ENCODE results near the gene PHF14.

Gene PHF14

GRCh38 chr7:11166051-11166450 is 192.4 kb downstream of the PHF14 start:
- H3K36me3 Mint-ChIP-seq (ENCODE audit: low read depth), result no peaks in the 10 kb centered on the region
- no peak overlapping the region for H3K27ac Mint-ChIP-seq
- H3K9me3 Mint-ChIP-seq, result no peaks in the 10 kb centered on the region
- H3K27me3 Mint-ChIP-seq (ENCODE audit: low read depth), result no peaks in the 10 kb centered on the region
- H3K4me3 Mint-ChIP-seq, result no peak overlapping the region
- peaks cover under 1% of the 10 kb centered on the region for H3K4me1 Mint-ChIP-seq (ENCODE audit: low read depth)

DNA sequence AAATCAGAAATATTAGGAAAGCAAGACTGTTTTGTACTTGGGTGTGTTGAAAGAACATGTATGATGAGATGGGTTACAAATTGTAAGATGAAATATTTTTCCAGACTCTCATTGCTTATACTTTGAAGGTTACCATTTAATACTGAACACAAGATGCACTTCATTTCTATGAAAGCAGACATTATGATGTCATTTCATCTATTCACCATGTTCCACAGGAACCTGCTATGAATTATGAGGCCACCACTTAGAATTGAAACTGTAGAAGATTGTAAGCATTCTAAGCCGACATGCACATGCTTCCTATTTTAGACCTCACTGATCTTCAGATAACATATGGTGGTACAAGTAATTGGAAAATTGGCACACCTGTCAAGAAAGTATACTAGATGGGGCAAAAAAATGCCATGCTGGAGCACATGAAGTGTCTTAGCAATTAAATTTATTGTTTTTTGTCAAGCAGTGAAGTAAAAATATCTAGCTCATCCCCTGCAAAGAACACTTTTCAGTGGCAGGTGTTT is 195.0 kb downstream of the PHF14 start:
- Mint-ChIP-seq H3K27ac (no peak overlapping the region), H3K4me3 (no peak overlapping the region), H3K4me1 (ENCODE audit: low read depth) (peaks cover 2% of the 10 kb centered on the region), H3K27me3 (ENCODE audit: low read depth) (no peaks in the 10 kb centered on the region), H3K9me3 (no peaks in the 10 kb centered on the region), H3K36me3 (ENCODE audit: low read depth) (no peaks in the 10 kb centered on the region)

GRCh38 chr7:11170175-11170574 is 196.5 kb downstream of the PHF14 start:
- no peaks in the 10 kb centered on the region for H3K9me3 Mint-ChIP-seq
- no peaks in the 10 kb centered on the region for H3K36me3 Mint-ChIP-seq (ENCODE audit: low read depth)
- no peaks in the 10 kb centered on the region for H3K27me3 Mint-ChIP-seq (ENCODE audit: low read depth)
- peaks cover 2% of the 10 kb centered on the region for H3K4me1 Mint-ChIP-seq (ENCODE audit: low read depth)
- H3K27ac Mint-ChIP-seq, result no peak overlapping the region
- no peak overlapping the region for H3K4me3 Mint-ChIP-seq

DNA sequence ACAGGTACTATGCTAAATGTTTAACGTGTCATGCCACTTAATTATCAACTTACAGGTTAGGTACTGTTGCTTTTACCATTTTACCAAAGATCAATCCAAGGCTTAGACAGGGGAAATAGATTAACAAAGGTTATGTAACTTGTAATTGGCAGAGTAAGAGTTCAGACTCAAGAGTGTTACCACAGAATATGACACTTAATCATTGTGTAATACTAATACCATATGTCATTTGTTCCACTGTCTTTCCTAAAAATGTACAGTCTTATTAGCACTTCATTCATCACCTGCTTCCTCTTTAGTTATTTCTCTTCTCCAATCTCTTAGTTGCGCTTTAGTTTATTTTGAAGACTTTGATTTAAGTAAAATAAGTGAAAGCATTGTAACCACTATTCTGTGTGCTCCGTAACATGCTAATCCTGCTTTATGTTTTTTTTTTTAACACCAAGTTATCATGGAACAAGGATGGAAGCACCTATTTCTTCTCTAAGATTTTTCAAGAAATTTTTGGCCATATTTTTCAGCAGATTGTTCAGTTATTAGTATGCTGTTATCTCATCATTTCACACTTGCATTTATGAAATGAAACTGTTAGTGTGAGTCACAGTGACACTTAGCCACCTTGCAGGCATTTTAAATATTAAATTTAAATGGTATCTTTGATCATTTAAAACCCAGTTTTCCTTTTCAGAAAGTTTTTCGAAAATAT is 197.3 kb downstream of the PHF14 start:
- H3K27ac Mint-ChIP-seq, result no peak overlapping the region

DNA sequence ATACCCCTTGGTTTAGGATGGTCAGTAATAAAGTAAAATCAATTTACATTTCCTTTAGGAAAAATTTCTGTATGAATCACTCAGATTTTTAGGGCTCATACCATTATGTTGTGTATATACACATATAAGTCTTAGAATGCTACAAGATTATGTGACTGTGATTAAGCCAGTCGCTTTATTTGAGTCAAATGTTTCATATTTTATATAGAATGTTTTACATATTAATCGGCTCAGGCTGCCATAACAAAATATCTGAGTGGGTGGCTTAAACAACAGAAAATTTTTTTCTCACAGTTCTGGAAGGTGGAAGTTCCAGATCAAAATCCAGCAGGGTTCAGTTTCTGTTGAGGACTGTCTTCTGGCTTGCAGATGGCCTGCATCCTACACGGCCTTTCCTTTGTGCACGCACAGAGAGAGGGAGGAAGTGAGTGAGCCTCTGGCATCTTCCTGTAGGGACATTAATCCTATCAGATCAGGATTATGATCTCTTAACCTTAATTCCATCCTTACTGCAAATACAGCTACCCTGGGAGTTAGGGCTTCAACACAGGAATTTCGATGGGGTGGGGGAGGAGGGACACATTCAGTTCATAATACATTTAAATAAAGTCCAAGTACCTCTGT is 198.0 kb downstream of the PHF14 start:
- peaks cover 2% of the 10 kb centered on the region for H3K4me1 Mint-ChIP-seq (ENCODE audit: low read depth)
- H3K9me3 Mint-ChIP-seq, result no peaks in the 10 kb centered on the region
- no peak overlapping the region for H3K27ac Mint-ChIP-seq
- no peaks in the 10 kb centered on the region for H3K27me3 Mint-ChIP-seq (ENCODE audit: low read depth)
- H3K4me3 Mint-ChIP-seq, result no peak overlapping the region
- no peaks in the 10 kb centered on the region for H3K36me3 Mint-ChIP-seq (ENCODE audit: low read depth)

More for the DNA sequence above, 197.3 kb downstream of the PHF14 start:
- Mint-ChIP-seq H3K36me3 (ENCODE audit: low read depth) (no peaks in the 10 kb centered on the region), H3K4me1 (ENCODE audit: low read depth) (peaks cover 2% of the 10 kb centered on the region), H3K9me3 (no peaks in the 10 kb centered on the region), H3K4me3 (no peak overlapping the region), H3K27me3 (ENCODE audit: low read depth) (no peaks in the 10 kb centered on the region)

DNA sequence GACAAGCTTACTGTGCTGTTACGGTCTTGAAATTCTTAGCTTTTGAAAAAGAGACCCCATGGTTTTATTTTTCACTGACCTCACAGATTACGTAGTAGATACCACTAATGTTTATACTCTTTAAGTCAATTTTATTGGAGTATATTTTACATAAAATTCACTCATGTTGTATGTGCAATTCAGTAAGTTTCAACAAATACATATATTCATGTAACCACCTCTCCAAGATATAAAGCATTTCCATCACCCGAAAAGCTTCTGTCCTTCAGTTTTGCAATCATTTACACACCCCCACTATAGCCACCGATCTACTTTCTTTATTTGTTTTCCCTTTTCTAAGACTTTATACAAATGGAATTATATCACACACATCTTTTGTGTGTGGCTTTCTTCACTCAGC is 199.2 kb downstream of the PHF14 start:
- Mint-ChIP-seq H3K4me3 (no peak overlapping the region), H3K36me3 (ENCODE audit: low read depth) (no peaks in the 10 kb centered on the region), H3K4me1 (ENCODE audit: low read depth) (peaks cover 2% of the 10 kb centered on the region), H3K9me3 (no peaks in the 10 kb centered on the region), H3K27me3 (ENCODE audit: low read depth) (no peaks in the 10 kb centered on the region), H3K27ac (no peak overlapping the region)

DNA sequence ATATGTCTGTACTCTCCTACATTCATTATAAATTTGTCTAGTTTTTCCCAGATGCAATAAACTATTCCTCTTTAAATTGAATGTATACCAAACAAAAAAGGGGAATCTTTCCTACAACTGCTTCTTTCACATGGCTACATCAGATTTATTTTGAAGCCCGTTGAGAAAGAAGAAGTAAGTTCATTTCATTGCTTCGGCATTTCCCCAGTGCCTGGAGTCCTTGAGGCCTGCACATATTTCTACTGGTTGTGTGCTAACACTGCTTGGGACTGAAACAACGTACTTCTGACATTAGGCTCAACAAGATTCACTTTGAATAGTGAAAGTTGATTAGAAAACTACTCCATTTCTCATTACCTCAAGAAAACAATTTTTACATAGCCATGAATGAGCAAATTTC is 201.7 kb downstream of the PHF14 start:
- peaks cover 2% of the 10 kb centered on the region for H3K4me1 Mint-ChIP-seq (ENCODE audit: low read depth)
- no peak overlapping the region for H3K27ac Mint-ChIP-seq
- no peak overlapping the region for H3K4me3 Mint-ChIP-seq
- H3K9me3 Mint-ChIP-seq, result no peaks in the 10 kb centered on the region
- H3K27me3 Mint-ChIP-seq (ENCODE audit: low read depth), result no peaks in the 10 kb centered on the region
- no peaks in the 10 kb centered on the region for H3K36me3 Mint-ChIP-seq (ENCODE audit: low read depth)

DNA sequence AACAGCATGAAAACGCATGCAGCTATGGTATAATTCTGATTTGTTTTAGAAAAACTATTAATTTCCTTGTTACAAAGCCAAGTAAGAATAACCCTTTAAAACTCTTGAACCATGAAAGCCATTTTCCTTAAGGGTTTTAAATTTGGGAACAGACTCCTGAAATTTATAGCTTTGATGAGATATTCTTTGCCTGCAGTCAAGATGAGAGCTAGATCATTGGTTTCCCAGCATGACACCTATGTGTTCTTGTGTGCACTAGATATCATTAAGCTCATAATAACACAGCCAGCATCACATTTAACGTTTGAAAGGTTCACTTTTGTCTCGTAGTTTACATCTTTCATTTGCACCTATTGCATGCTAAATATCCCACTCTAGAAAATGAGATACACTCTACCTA is 202.2 kb downstream of the PHF14 start:
- Mint-ChIP-seq H3K4me1 (ENCODE audit: low read depth) (peaks cover 2% of the 10 kb centered on the region), H3K9me3 (no peaks in the 10 kb centered on the region), H3K4me3 (no peak overlapping the region), H3K27ac (no peak overlapping the region), H3K36me3 (ENCODE audit: low read depth) (no peaks in the 10 kb centered on the region), H3K27me3 (ENCODE audit: low read depth) (no peaks in the 10 kb centered on the region)

- Mint-ChIP-seq H3K36me3 (ENCODE audit: low read depth) (no peaks in the 10 kb centered on the region), H3K27me3 (ENCODE audit: low read depth) (no peaks in the 10 kb centered on the region), H3K9me3 (no peaks in the 10 kb centered on the region), H3K4me1 (ENCODE audit: low read depth) (no peaks in the 10 kb centered on the region), H3K27ac (no peak overlapping the region), H3K4me3 (no peak overlapping the region)
These were observed 203.4 kb downstream of the PHF14 start for GRCh38 chr7:11176985-11177555.

DNA sequence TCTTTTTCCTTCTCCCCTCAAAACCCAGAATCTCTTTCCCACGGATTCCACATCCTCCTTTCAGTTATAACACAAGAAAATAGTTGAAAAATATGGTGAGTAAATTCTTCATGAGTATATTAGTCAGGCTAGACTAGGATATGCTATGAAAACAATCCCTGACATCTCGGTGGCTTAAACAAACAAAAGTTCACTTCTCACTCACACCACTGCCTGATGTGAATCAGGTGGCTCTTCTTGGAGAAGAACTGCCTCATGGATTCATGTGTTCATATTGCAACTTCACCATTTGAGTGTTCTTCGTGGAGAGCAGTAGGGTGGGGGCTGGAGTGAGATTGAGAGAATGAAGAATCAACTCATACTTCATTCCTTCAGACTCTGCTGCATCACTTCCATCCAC is 204.1 kb downstream of the PHF14 start:
- Mint-ChIP-seq H3K27ac (no peak overlapping the region), H3K9me3 (no peaks in the 10 kb centered on the region), H3K36me3 (ENCODE audit: low read depth) (no peaks in the 10 kb centered on the region), H3K4me1 (ENCODE audit: low read depth) (no peaks in the 10 kb centered on the region), H3K27me3 (ENCODE audit: low read depth) (no peaks in the 10 kb centered on the region), H3K4me3 (no peak overlapping the region)

DNA sequence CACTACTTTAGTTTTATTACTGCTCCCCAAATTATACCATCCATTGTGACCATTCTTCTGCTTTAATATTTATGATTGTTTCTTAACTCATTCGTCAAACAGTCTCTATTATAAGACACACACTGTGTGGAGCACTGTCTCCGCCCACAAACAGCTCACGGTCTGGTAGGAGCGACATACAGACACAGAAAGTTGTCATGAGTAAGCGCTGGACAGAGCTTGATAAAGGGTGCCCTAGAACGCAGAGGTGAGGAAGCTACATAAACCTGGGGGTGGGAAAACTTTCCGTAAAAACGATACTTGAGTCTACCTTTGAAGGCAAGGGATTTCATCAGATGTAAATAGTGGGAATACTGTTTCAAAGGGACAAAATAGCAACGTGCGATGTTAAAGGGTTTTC is 207.9 kb downstream of the PHF14 start:
- no peaks in the 10 kb centered on the region for H3K4me1 Mint-ChIP-seq (ENCODE audit: low read depth)
- no peak overlapping the region for H3K4me3 Mint-ChIP-seq
- no peak overlapping the region for H3K27ac Mint-ChIP-seq
- no peaks in the 10 kb centered on the region for H3K27me3 Mint-ChIP-seq (ENCODE audit: low read depth)
- no peaks in the 10 kb centered on the region for H3K9me3 Mint-ChIP-seq
- no peaks in the 10 kb centered on the region for H3K36me3 Mint-ChIP-seq (ENCODE audit: low read depth)

DNA sequence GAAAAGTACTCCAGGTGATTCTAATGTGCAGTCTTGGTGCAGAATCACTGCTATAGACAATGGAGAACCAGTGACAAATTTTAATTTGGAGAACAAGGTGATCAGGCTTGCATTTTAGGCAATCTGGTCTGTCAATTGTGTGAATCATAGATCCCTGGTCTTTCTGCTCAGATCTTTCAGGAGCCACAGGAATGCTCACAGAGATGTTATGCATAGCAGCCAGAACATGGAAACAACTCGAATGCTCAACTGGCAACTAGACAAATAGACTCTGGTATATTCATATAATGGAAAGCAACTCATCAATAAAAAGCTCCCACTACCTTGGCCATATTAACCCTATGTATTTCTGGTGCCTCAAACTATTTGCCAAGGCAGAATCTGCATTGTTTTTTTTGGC is 209.1 kb downstream of the PHF14 start:
- H3K9me3 Mint-ChIP-seq, result no peaks in the 10 kb centered on the region

GRCh38 chr7:11185179-11185815 is 211.6 kb downstream of the PHF14 start:
- Mint-ChIP-seq H3K4me3 (no peak overlapping the region), H3K27me3 (ENCODE audit: low read depth) (no peaks in the 10 kb centered on the region), H3K9me3 (no peaks in the 10 kb centered on the region), H3K36me3 (ENCODE audit: low read depth) (no peaks in the 10 kb centered on the region), H3K4me1 (ENCODE audit: low read depth) (no peaks in the 10 kb centered on the region), H3K27ac (no peak overlapping the region)

More for the DNA sequence above, 209.1 kb downstream of the PHF14 start:
- no peaks in the 10 kb centered on the region for H3K4me1 Mint-ChIP-seq (ENCODE audit: low read depth)
- H3K36me3 Mint-ChIP-seq (ENCODE audit: low read depth), result no peaks in the 10 kb centered on the region
- H3K27me3 Mint-ChIP-seq (ENCODE audit: low read depth), result no peaks in the 10 kb centered on the region
- no peak overlapping the region for H3K4me3 Mint-ChIP-seq
- no peak overlapping the region for H3K27ac Mint-ChIP-seq

- Mint-ChIP-seq H3K9me3 (no peaks in the 10 kb centered on the region), H3K27ac (no peak overlapping the region), H3K4me1 (ENCODE audit: low read depth) (peaks cover 8% of the 10 kb centered on the region), H3K36me3 (ENCODE audit: low read depth) (no peaks in the 10 kb centered on the region), H3K27me3 (ENCODE audit: low read depth) (no peaks in the 10 kb centered on the region), H3K4me3 (no peak overlapping the region)
These were observed 215.0 kb downstream of the PHF14 start for GRCh38 chr7:11188529-11189310.

Data from T-helper 1 cell treated with Interleukin-12 subunit alpha and Interleukin-12 subunit beta and Interleukin-4 antibody, amounts not matched to agents 30 μg/mL and 1 μg/mL, for 36 hours (primary cell).